ENCODE data around the gene PIANP.
A peak's percentile ranks its signal among the peaks of the same experiment; 100 is the strongest.

Gene PIANP

DNA sequence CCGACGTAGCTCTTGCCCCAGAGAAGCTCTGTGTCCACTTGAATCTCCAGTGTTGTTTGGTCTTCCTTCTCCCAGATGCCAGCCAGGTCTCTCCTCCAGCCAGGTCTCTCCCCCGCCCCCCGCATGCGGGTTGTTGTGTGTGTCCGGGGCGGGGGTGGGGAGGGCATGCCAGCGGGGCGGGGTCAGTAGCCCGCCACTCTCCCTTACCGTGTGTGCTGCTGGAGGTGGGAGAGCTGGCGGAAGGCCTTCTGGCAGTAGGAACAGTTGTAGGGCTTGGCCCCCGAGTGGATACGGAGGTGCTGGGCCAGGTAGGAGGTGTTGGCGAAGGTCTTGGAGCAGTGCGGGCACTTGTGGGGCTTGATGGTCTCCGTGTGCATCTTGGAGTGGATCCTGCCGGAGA is 28.5 kb downstream of the PIANP start:
- H3K4me2 ChIP-seq (ENCODE audit: low read depth, low read length) = no peak overlapping the region
- H3K79me2 ChIP-seq (ENCODE audit: low read length) = 0 out of 2 replicates have a peak, but pooled peaks cover 10% of the 10 kb centered on the region
- H3K27me3 ChIP-seq (replicated peaks; ENCODE audit: insufficient read depth, low read length) = no peaks in the 10 kb centered on the region
- no peak overlapping the region for H3K27ac ChIP-seq (ENCODE audit: low read length)
- H3F3A ChIP-seq (ENCODE audit: insufficient read depth, low read length) = no peaks in the 10 kb centered on the region
- DNase-seq = no peak
- H3K4me3 ChIP-seq (ENCODE audit: low read length) = no peak overlapping the region
- H3K36me3 ChIP-seq (replicated peaks; ENCODE audit: insufficient read depth, low read length) = peaks cover 46% of the 10 kb centered on the region
- H3K9ac ChIP-seq (ENCODE audit: low read length) = no peak overlapping the region
- no peaks in the 10 kb centered on the region for H3K4me1 ChIP-seq (ENCODE audit: low read length)
- H3K9me3 ChIP-seq (replicated peaks; ENCODE audit: insufficient read depth, low read length) = no peaks in the 10 kb centered on the region
- TF ChIP-seq EZH2phosphoT487 (IDR thresholded peaks at IDR 0.05; ENCODE audit: low read length) (no peak), EZH2 (optimal IDR thresholded peaks at IDR 0.05; ENCODE audit: low read depth, low read length) (no peak)
- TF ChIP-seq, protein P1, sequence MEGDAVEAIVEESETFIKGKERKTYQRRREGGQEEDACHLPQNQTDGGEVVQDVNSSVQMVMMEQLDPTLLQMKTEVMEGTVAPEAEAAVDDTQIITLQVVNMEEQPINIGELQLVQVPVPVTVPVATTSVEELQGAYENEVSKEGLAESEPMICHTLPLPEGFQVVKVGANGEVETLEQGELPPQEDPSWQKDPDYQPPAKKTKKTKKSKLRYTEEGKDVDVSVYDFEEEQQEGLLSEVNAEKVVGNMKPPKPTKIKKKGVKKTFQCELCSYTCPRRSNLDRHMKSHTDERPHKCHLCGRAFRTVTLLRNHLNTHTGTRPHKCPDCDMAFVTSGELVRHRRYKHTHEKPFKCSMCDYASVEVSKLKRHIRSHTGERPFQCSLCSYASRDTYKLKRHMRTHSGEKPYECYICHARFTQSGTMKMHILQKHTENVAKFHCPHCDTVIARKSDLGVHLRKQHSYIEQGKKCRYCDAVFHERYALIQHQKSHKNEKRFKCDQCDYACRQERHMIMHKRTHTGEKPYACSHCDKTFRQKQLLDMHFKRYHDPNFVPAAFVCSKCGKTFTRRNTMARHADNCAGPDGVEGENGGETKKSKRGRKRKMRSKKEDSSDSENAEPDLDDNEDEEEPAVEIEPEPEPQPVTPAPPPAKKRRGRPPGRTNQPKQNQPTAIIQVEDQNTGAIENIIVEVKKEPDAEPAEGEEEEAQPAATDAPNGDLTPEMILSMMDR (IDR thresholded peaks at IDR 0.05; ENCODE audit: low read length) = no peak
- H3K9me2 ChIP-seq (replicated peaks; ENCODE audit: insufficient read depth, low read length) = no peaks in the 10 kb centered on the region
- no peaks in the 10 kb centered on the region for H4K20me1 ChIP-seq (ENCODE audit: insufficient read depth, low read length)
- no peak overlapping the region for H2AFZ ChIP-seq (ENCODE audit: low read length)

DNA sequence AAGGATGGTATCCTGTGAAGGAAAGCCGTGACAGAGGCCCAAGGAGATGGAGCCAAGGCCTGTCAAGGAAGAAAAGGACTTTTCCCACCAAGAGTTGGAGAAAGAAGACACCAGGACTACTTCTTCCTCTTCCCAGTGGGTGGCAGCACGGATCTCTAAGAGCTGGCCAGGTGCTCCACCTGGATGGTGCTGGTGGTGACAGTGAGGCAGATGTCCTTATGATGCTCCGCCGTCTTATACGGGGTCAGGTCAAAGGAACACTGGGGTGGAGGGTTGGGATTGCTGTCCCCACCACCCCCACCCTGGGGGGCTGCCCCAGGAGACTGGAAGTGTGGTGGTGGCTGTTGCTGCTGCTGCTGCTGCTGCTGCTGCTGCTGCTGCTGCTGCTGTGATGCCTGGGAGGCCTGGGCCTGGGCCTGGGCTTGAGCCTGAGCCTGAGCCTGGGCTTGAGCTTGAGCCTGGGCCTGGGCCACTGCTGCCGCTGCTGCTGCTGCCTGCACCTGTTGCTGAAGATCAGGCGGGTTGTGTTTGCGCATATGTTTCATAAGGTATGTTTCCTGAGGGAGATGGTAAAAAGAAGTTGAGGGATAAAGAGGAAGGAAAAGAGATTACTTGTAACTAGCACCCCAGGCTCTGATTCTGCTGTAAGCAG is 32.9 kb downstream of the PIANP start:
- Histone ChIP-seq H3K9ac (ENCODE audit: low read length) (no peak overlapping the region), H3K27me3 (replicated peaks; ENCODE audit: insufficient read depth, low read length) (no peaks in the 10 kb centered on the region), H3K4me3 (ENCODE audit: low read length) (no peak overlapping the region), H3F3A (ENCODE audit: insufficient read depth, low read length) (peaks cover 10% of the 10 kb centered on the region; the same call in 1 of the 2 replicates), H3K36me3 (replicated peaks; ENCODE audit: insufficient read depth, low read length) (peaks cover 35% of the 10 kb centered on the region), H3K4me2 (ENCODE audit: low read depth, low read length) (no peak overlapping the region), H2AFZ (ENCODE audit: low read length) (no peak overlapping the region), H4K20me1 (ENCODE audit: insufficient read depth, low read length) (no peaks in the 10 kb centered on the region), H3K9me3 (replicated peaks; ENCODE audit: insufficient read depth, low read length) (no peaks in the 10 kb centered on the region), H3K9me2 (replicated peaks; ENCODE audit: insufficient read depth, low read length) (no peaks in the 10 kb centered on the region), H3K4me1 (ENCODE audit: low read length) (0 out of 2 replicates have a peak, but pooled peaks cover 4% of the 10 kb centered on the region), H3K79me2 (ENCODE audit: low read length) (peaks cover 2% of the 10 kb centered on the region), H3K27ac (ENCODE audit: low read length) (no peak overlapping the region)
- no peak for DNase-seq
- TF ChIP-seq EZH2 (optimal IDR thresholded peaks at IDR 0.05; ENCODE audit: low read depth, low read length) (no peak), EZH2phosphoT487 (IDR thresholded peaks at IDR 0.05; ENCODE audit: low read length) (no peak)
- TF ChIP-seq, protein P1 (IDR thresholded peaks at IDR 0.05; ENCODE audit: low read length) = peak; percentile 19

DNA sequence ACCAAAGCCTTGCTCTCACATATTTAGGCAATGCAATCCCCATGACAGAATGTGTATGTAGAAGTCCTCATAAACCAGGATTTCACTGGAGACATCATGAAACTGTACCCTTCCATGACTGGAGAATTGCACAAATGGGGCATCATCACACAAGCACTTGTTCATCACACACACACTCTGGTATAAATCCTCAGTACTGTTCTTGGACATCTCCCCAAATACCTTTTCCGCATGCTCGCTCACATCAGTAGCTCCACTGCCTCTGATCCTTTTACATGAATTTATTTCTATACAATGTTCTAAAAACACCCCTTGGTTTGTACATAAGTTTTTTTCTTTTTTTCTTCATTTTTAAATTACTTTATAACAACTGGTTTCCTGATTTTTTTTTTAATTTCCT is 34.4 kb downstream of the PIANP start:
- peaks cover 11% of the 10 kb centered on the region for H3K4me1 ChIP-seq (ENCODE audit: low read length)
- no peak overlapping the region for H2AFZ ChIP-seq (ENCODE audit: low read length)
- H3K27me3 ChIP-seq (replicated peaks; ENCODE audit: insufficient read depth, low read length) = no peaks in the 10 kb centered on the region
- peaks cover 10% of the 10 kb centered on the region; the same call in 1 of the 2 replicates for H3F3A ChIP-seq (ENCODE audit: insufficient read depth, low read length)
- TF ChIP-seq EZH2 (optimal IDR thresholded peaks at IDR 0.05; ENCODE audit: low read depth, low read length) (no peak), EZH2phosphoT487 (IDR thresholded peaks at IDR 0.05; ENCODE audit: low read length) (no peak)
- TF ChIP-seq, protein P1 (IDR thresholded peaks at IDR 0.05; ENCODE audit: low read length) = no peak
- H3K9ac ChIP-seq (ENCODE audit: low read length) = no peak overlapping the region
- H3K36me3 ChIP-seq (replicated peaks; ENCODE audit: insufficient read depth, low read length) = peaks cover 20% of the 10 kb centered on the region; the same call in 1 of the 2 replicates
- no peaks in the 10 kb centered on the region for H3K9me3 ChIP-seq (replicated peaks; ENCODE audit: insufficient read depth, low read length)
- DNase-seq = no peak
- H3K4me3 ChIP-seq (ENCODE audit: low read length) = no peak overlapping the region
- no peak overlapping the region for H3K4me2 ChIP-seq (ENCODE audit: low read depth, low read length)
- peaks cover 15% of the 10 kb centered on the region for H3K79me2 ChIP-seq (ENCODE audit: low read length)
- no peak overlapping the region for H3K27ac ChIP-seq (ENCODE audit: low read length)
- no peaks in the 10 kb centered on the region for H4K20me1 ChIP-seq (ENCODE audit: insufficient read depth, low read length)
- H3K9me2 ChIP-seq (replicated peaks; ENCODE audit: insufficient read depth, low read length) = no peaks in the 10 kb centered on the region
